GM12878 (cell line): Measurements from ENCODE around the gene CSNK1G1.

Source experiments
- CBFB ChIP-seq: IDR thresholded peaks from 2 replicates; pipeline ENCODE4 v1.6.1; 2016; ENCODE audit warnings: antibody characterized with exemption, low read depth
- CHD4 ChIP-seq: fragments of 200-600 bp; sonication (generic); IDR thresholded peaks from 2 replicates; pipeline ENCODE4 v1.6.1; 2016; ENCODE audit warnings: mild to moderate bottlenecking
- EP300 ChIP-seq, 2 experiments: fragments of 150-350 bp in 1 of 2; IDR thresholded peaks; 2 replicates each; pipeline ENCODE4 v1.6.1; 2011 to 2012; ENCODE audit warnings: low read depth in 2 of 2, low read length in 2 of 2, borderline replicate concordance in 1 of 2, improper control_type of control experiment in 1 of 2, inconsistent platforms in 1 of 2; ENCODE audit not compliant: control insufficient read depth in 1 of 2
- HDAC2 ChIP-seq: fragments of 200-600 bp; sonication (generic); IDR thresholded peaks from 2 replicates; pipeline ENCODE4 v1.6.1; 2017
- POLR2A ChIP-seq: IDR thresholded peaks from 2 replicates; pipeline ENCODE4 v1.6.1; 2011; ENCODE audit warnings: low read depth, mild to moderate bottlenecking, low read length
- RFX5 ChIP-seq: IDR thresholded peaks from 2 replicates; pipeline ENCODE4 v1.6.1; 2011; ENCODE audit warnings: low read depth, low read length, improper control_type of control experiment
- ZZZ3 ChIP-seq: IDR thresholded peaks from 2 replicates; pipeline ENCODE4 v1.6.1; 2011; ENCODE audit warnings: low read depth; ENCODE audit not compliant: control insufficient read depth, insufficient read length
- TF ChIP-seq, protein P1 (sequence below), 3 experiments: IDR thresholded peaks in 2 of 3; conservative IDR thresholded peaks in 1 of 3; 2 replicates each; pipeline ENCODE4 v1.5.1; 2011; ENCODE audit warnings: low read depth in 3 of 3, low read length in 3 of 3, mild to moderate bottlenecking in 3 of 3, control low read depth in 2 of 3, moderate library complexity in 2 of 3, inconsistent platforms in 1 of 3, mixed read lengths in 1 of 3; ENCODE audit not compliant: control insufficient read depth in 2 of 3, insufficient read depth in 1 of 3; ENCODE audit errors: extremely low read depth in 1 of 3
- TF ChIP-seq, protein P2 (sequence below): fragments of 450-650 bp; formaldehyde crosslinking; IDR thresholded peaks from 2 replicates; pipeline ENCODE4 v1.4.0; 2020; ENCODE audit warnings: mild to moderate bottlenecking, moderate library complexity

DNA sequence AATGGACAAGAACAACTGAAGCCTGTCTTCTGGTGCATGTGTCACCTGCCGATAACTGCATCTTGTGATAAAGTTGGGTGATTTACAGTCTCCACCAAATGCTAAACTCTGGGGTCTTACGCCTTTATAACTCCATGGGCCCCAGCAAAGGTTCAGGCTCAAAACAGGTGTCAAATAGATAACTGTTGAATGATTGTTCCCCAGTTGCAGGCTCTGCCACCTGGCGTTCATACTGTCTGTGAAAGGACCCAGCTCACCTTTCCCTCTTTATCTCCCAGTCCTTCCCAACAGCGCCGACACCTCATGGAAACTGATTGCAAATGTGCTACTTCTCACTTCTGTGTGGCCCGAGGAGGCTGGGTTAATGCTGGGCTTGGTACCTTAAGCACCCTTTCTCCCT, 212.7 kb downstream of the CSNK1G1 start:
- TF ChIP-seq EP300 (IDR thresholded peaks at IDR 0.05; ENCODE audit: borderline replicate concordance in 1 of 2, control insufficient read depth in 1 of 2, low read depth in 2 of 2, low read length in 2 of 2) (no peak), CHD4 (no peak), HDAC2 (no peak), ZZZ3 (no peak), RFX5 (no peak), POLR2A (no peak), CBFB (no peak)
- TF ChIP-seq, protein P1, sequence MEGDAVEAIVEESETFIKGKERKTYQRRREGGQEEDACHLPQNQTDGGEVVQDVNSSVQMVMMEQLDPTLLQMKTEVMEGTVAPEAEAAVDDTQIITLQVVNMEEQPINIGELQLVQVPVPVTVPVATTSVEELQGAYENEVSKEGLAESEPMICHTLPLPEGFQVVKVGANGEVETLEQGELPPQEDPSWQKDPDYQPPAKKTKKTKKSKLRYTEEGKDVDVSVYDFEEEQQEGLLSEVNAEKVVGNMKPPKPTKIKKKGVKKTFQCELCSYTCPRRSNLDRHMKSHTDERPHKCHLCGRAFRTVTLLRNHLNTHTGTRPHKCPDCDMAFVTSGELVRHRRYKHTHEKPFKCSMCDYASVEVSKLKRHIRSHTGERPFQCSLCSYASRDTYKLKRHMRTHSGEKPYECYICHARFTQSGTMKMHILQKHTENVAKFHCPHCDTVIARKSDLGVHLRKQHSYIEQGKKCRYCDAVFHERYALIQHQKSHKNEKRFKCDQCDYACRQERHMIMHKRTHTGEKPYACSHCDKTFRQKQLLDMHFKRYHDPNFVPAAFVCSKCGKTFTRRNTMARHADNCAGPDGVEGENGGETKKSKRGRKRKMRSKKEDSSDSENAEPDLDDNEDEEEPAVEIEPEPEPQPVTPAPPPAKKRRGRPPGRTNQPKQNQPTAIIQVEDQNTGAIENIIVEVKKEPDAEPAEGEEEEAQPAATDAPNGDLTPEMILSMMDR (IDR thresholded peaks at IDR 0.05 in 2 of 3, conservative IDR thresholded peaks at IDR 0.05 in 1 of 3; ENCODE audit: control insufficient read depth in 2 of 3, extremely low read depth in 1 of 3, insufficient read depth in 1 of 3, low read depth in 3 of 3, low read length in 3 of 3) = 0 out of 6 replicates have a peak, but pooled peaks of 1 of the 3 experiments have one; percentile 4
- TF ChIP-seq, protein P2, sequence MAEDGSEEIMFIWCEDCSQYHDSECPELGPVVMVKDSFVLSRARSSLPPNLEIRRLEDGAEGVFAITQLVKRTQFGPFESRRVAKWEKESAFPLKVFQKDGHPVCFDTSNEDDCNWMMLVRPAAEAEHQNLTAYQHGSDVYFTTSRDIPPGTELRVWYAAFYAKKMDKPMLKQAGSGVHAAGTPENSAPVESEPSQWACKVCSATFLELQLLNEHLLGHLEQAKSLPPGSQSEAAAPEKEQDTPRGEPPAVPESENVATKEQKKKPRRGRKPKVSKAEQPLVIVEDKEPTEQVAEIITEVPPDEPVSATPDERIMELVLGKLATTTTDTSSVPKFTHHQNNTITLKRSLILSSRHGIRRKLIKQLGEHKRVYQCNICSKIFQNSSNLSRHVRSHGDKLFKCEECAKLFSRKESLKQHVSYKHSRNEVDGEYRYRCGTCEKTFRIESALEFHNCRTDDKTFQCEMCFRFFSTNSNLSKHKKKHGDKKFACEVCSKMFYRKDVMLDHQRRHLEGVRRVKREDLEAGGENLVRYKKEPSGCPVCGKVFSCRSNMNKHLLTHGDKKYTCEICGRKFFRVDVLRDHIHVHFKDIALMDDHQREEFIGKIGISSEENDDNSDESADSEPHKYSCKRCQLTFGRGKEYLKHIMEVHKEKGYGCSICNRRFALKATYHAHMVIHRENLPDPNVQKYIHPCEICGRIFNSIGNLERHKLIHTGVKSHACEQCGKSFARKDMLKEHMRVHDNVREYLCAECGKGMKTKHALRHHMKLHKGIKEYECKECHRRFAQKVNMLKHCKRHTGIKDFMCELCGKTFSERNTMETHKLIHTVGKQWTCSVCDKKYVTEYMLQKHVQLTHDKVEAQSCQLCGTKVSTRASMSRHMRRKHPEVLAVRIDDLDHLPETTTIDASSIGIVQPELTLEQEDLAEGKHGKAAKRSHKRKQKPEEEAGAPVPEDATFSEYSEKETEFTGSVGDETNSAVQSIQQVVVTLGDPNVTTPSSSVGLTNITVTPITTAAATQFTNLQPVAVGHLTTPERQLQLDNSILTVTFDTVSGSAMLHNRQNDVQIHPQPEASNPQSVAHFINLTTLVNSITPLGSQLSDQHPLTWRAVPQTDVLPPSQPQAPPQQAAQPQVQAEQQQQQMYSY (CRISPR knock-in tag) = no peak
